ENCODE measurements around the gene CFAP100. TPM values are rescaled to one million over a fixed set of nuclear protein-coding genes. Genes with fewer than 3 reads are reported as not detected.

CFAP100 gene
- total RNA-seq, result not detected
- long read RNA-seq, donor 1, partial matches to known transcripts, result 0 of 2 reads
- long read RNA-seq, donor 1, other reads (novel, unspliced or antisense), result 2 of 2 reads
- long read RNA-seq, donor 2, partial matches to known transcripts, result 0 of 3 reads
- long read RNA-seq, donor 2, other reads (novel, unspliced or antisense), result 3 of 3 reads

DNA sequence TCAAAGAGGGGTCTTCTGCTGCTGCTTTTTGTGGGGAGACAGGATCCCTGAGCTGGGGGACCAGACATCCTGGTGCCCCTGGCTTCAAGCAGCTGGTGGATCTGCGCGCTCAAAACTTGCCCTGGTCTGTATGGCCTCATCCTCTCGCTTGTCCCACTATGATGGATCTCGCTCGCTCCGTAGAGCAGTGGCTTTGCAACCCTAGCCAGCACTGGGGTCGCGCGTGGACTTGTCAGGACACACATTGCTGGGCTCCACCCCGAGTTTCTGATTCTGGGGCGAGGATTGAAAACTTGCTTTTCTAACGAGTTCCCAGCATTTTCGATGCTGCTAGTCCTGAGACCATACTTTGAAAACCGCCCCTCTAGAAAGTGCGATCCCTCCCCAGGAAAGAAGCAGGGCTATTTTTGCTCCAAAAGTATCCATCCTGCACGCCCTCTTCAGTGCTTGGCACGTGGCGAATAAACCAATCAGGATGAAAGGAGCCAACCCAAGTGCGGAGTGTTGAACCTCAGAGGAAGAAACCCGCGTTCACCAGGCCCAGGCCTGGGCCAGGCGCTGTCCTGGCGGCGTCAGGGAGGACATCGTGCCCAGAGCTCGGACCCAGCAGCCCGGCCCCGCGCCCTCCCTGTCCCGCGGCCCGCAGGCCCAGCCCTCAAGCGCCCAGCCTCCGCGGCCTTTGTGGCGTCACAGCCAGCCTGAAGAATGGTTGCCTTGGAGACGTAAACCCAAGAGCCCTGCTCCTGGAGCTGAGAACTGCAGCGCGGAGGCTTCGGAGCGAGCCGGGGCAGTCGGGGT is at the start of gene CFAP100:
Gene CFAP100 (plus strand): TSS at position 731 of the 798 bp plus-strand sequence. CDS start 1,092 bp downstream, outside the sequence.
- intact Hi-C loops (cut with DNase I), result loop anchor here (1.0 to 5.0 kb wide), 3 partner anchors 40 to 262 kb away; no protein-coding TSS in a partner anchor
- no peak for DNase-seq (ENCODE audit: low spot score)

DNA sequence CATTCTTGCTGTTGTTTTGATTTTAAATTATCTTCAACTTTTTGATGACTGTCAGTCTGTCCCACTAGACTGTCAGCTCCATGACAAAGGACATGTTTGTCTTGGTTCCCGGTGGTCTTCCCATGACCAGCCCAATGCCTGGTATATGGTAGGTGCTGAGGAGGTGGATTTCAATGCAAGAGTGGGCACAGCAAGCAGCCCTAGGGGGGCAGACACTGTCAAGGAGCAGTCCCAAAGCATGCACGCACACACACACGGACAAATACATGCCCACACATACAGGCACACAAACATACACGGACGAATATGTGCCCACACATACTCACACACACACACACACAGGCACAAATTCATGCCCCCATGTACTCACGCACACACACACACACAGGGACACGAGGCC is 49.5 kb upstream of the CFAP100 start:
- intact Hi-C loops (cut with DNase I), result no loop called here

DNA sequence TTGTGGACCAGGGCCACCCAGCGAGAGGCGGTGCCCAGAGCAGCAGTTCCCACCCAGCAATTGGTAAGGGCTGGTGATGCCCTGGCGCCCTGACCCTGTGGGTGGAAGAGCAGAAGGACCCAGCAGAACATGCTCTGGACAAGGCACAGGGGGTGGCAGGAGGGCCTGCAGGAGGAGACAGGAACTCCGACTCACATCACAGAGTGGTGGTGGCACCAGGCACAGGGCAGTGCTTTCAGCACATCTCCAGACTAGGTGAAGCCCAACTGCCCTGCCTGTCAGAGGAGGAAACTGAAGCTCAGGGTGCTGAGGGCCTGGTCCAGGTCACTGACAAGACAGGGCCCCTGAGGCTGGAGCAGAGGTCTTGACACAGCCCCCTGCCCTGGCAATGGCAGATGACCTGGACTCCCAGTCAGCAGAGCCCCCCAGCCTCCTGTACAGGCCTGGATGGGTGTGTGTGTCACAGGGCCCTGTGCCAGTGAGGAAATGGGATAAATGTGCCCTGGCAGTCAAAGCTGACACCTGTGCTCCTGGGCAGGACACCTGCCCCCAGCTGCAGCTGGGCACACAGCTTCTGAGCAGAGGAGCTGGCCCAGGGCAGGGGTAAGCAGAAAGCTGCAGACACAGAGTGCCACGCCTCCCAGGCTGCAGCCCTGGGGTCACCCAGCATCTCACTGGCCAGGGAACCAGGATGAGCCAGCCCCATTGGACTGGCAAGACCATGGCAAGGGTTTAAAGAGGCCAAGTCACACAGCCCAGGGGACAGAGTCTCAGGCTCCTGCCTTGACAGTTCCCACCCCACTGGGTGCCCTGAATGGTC is 48.9 kb upstream of the CFAP100 start:
- DNase-seq (ENCODE audit: low spot score), result peak; percentile 73
- intact Hi-C loops (cut with DNase I), result no loop called here

More for the DNA sequence above, 49.5 kb upstream of the CFAP100 start:
- no peak for DNase-seq (ENCODE audit: low spot score)

DNA sequence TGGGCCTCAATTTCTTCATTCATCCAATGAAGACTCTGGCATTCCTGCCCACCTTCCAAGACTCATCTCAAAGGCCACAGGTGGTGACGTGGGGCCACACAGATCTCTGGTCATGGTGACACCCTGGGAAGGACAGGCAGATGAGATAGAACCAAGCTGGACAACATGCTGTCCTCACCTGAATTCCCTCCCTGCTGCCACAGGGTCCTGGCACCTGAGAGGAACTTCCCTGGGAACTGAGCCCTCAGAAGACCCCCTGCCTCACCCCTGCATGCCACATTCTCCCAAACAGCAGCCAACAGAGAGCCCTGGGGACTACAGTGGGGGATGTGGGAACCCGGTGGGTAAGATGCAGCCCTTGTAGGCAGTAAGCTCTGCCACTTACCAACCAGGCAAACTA is 48.2 kb upstream of the CFAP100 start:
- peak; percentile 52 for DNase-seq (ENCODE audit: low spot score)
- intact Hi-C loops (cut with DNase I), result no loop called here

DNA sequence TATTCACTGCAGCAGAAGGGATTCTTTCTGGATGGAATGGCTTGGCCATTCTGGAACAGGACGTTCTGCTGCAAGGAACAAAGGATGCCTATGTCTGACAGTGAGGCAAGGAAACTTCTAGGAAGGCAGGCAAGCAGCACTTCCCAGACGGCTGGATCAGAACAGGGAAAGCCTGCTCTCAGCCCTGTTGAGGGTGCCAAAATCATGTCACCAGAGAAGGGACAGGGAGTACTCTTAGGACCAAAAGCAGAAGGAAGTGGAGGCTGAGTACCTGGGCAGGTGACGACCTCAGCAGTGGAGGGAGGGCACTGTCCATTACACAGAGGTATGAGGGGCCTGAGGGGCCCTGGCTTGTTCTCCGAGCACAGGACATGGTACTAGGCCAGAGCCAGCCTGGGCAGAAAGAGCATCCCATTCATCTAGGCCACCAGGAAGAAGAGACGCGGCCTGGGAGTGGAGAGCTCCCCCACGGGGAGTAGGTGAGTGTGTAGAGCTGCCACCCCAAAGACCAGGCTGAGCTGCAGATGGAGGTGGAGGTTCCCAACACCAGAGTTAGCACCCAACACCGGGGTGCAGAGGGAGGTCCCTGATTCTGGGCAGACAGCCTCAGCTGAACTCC is 47.1 kb upstream of the CFAP100 start:
- DNase-seq (ENCODE audit: low spot score), result peak; percentile 43

DNA sequence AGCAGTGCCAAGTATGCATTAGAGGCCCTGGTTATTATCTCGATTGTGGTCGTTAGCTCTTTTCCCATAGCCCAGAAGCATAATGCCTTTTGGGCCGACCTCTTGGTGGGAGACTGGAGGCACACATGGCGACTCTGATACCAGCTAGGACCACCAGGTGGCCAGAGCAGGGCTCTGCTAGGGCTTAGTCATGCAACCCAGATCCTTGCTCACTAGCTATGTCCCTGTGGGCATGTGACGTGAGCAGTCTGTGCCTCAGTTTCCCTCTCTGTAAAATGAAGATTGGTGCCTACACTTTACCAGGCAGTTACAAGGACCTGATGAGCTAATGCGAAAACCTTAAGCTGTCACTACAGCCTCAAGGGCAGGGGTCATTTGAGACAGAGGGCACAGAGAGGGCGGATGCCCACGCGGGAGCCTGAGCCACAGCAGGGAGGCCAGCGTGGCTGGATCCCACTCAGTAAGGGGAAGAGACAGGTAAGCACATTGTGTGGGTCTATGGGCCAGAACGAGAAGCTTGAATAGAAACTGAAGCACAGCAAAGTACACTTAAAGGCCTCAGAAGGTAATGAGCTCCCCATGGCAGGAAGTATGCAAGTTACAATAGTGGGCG is 46.3 kb upstream of the CFAP100 start:
- DNase-seq (ENCODE audit: low spot score), result peak; percentile 56

More for the DNA sequence above, 47.1 kb upstream of the CFAP100 start:
- intact Hi-C loops (cut with DNase I), result no loop called here

DNA sequence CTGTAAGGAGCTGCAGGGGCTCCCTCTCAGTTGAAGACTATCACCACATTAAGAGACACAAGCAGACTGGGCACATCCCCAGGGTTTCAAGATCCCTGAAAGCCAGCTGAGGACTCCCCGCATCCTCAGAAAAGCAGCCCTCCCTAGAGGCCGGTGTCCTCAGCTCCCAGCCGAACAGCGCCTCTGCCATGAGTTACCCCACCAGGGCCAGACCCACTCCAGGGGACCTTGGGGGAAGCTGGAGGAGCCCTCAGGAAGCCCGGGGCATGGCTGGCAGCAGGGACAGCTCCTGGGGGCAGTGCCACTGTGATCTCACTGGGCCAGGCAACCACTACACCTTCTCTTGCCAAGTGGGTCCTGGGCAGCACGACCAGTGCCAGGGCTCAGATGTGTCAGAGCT is 45.6 kb upstream of the CFAP100 start:
- DNase-seq (ENCODE audit: low spot score), result peak; percentile 60
- intact Hi-C loops (cut with DNase I), result no loop called here

More for the DNA sequence above, 46.3 kb upstream of the CFAP100 start:
- intact Hi-C loops (cut with DNase I), result no loop called here

DNA sequence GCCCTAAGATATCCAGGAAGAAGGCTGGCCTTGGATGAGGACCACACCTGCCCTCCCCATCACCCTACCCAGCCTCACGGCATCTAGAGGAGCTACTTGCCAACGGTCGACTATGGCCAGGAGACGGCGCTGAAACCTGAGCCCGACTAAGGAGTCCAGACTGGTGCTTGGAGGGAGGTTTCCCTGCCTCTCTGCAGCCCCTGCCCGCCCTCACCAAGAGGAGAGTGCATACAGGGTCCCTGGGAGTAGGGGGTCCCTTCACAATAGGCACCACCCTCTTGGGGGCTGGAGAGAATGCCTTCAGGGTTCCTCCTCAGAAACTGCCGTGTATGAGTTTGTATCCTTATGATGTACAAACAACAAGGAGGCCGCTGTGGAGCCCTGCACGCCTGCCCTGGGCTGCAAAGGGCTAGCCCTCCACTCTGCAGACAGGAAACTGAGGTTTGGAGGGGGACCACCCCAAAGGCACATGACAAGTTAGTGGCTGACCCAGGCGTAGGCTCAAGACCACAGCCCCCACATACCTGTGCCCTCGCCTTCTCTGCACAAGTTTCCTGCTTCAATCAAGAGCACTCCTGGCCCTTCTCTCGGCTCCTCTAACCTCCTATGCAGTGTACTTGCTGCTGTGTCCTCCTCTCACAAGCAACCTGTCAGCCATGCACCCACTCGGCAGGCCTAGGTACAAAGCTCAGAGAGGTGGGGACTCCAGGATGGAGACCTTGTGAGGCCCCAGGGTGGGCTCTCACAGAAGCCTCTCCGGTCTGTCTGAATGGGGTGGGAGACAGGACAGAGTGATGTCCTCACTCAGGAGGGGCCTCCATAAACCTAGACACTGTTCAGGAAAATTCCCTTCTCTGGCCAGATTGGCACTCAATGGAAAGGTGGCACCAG is 44.9 kb upstream of the CFAP100 start:
- peak; percentile 66 for DNase-seq (ENCODE audit: low spot score)
- intact Hi-C loops (cut with DNase I), result loop anchor here (10.0 kb wide), 1 partner anchor 85 kb away; no protein-coding TSS in a partner anchor

DNA sequence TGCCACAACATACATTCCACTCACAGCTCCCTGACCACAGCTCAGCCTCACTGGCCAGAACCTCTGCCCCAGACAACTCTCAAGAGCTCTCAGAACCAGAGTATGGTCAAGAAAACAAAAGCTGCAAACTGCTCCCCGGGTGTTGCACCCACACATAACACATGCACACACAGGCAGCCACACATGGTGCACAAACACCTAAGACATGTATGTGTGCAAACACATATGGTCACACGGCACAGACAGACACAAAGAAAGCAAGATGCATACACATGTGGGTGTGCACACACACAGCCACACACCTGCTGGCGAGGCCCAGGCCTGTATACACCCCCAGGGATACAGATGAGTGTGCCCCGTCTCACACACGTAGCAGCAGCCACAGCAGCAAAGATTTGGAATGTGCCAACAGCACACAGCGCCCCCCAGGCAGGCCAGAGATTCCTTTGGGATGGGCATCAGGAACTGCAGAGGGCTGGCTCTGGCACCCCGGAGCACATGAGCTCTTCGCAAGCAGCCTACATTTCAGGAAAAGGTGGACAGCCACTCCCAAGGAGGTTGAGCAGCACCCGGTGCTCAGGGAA is 44.1 kb upstream of the CFAP100 start:
- intact Hi-C loops (cut with DNase I), result loop anchor here (10.0 kb wide), 1 partner anchor 86 kb away; no protein-coding TSS in a partner anchor
- peak; percentile 61 for DNase-seq (ENCODE audit: low spot score)

DNA sequence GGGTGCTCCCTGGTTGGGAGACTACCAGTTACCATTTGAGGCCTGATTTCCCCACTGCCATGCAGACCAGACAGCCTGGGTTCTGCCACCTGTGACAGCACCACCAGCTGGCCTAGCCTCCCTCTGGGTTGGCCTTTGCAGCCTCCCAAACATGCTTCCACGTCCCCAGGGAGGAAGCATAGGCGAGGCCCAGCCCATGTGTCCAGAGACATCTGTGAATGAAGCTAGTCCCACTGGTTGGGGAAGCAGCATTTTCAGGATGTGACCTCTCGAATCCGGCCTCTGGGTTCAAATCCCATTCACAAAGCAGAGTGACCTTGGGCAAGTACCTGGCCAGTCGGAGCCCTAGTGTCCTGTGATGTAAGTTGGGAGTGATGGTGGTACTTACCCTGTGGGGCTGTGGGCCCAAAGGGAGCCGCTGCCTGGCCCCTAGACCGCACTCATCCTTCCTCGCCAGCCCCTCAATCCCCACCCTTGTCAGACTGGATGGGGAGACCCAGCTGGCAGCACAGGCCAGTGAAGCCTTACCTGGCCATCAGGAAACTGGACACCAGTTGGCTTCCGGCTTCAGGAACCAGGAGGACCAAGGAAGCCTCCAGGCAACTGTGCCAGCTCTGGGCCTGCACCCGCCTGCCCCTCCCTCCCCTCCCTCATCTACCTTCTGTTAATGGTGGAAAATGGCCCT is 43.5 kb upstream of the CFAP100 start:
- intact Hi-C loops (cut with DNase I), result loop anchor here (10.0 kb wide), 1 partner anchor 86 kb away; no protein-coding TSS in a partner anchor
- DNase-seq (ENCODE audit: low spot score), result peak; percentile 75

DNA sequence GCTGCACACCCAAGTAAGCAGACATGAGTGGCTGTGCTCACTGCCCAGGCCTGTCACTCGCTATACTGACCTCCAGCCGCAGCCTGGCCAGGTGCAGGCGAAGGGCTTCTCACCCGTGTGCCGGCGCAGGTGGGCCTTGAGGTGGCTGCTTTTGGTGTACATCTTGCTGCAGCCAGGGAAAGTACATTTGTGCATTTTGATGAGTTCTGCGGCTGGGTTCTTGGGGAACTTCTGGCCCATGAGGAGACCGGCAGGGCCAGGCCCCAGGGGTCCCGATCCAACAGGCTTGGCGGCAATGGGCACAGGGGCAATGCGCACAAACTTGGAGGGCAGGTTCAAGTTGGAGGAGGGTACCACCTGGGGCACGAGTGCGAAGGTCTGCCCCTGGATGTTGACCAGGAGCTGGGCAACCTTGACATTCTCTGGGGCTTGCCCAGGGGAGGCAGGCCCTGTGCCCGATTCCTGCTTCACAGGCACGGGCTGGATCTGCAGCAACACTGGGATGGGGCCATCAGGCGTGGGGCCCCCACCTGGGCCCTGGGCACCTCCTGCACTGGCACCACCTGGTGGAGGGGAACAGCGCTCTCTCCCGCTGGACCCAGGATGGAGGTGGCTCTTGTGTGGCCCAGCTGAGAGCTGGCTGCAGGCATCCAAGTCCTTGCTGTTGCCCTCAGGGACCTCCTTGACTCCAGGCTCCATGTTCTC is 42.8 kb upstream of the CFAP100 start:
- peak; percentile 76 for DNase-seq (ENCODE audit: low spot score)
- intact Hi-C loops (cut with DNase I), result loop anchor here (10.0 kb wide), 1 partner anchor 87 kb away; no protein-coding TSS in a partner anchor

DNA sequence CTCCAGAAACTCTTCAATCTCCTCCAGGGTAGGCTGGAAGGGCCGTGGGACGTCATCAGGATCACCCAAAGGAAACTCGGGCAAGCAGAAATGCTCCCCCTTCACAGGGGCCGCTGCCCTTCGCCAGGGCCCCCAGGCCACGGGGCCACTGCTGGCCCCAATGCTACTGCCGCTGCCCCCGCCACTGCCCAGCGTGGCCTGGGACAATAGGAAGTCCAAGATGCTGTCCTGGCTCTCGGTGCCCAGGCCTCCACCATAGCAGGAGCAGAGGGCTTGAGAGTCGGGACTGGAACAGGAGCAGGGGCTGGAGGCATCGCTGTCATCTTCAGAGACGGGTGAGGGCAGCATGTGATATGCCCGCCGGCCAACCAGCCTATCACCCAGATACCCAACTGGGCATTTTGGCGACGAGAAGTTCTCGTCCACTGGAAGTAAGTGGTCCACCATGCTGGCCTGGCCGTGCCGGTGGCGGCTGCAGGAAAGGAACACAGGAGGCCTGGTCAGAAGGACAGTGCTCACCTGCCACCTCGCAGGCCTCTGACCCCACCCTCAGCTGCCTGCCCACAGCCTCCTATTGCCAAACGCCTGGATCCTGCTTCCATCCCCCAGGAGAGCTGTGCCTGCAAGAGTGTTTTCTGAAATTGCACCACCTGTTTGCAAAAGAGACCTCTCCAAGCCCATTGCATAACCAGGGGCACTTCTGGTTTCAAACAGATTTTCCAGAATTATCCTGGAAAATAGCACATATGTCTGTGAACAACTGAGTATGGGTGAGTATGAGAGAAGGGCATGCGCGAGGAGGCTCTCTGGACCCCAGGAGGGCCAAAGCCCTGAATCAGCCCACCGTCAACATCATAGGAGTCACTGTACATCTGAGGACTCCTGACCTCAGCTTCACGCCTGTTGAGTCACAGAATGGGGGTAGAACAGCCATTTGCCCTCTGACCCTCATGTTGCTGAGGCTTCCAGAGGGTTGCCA is 41.9 kb upstream of the CFAP100 start:
- intact Hi-C loops (cut with DNase I), result loop anchor here (10.0 kb wide), 1 partner anchor 88 kb away; no protein-coding TSS in a partner anchor
- peak; percentile 77 for DNase-seq (ENCODE audit: low spot score)

DNA sequence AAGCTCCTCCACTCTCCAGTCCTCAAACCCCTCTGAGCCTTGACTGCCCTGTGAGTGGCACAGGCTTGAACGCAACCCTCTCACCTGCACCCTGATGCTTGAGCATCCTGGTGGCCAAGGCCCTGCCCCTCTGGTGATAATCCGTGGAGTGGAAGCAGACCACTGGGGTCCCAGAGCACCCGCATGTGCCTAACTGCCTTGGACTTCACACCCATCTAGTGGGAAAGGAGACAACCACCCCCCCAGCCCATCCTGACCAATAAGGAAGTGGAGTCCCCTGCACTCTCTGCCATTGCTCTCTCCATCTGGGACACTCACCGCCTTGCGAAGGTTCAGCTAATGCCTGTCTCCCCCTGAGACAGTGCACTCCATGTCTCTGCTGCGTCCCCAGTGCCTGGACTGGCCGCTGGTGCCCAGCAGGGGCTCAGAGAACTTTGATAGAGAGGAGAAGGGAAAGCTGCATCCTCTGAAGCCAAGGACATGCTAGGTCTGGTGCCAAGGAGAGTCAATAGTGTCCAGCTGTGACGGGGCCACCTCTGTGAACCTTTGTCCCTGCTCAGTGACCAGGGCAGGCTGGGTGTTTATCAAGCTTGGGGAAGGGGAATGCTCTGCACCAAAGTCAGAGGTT is 40.9 kb upstream of the CFAP100 start:
- peak; percentile 66 for DNase-seq (ENCODE audit: low spot score)
- intact Hi-C loops (cut with DNase I), result loop anchor here (1.0 to 10.0 kb wide), 2 partner anchors 40 to 89 kb away; partner anchors contain the start of gene CFAP100 (in 1 of the 2)

DNA sequence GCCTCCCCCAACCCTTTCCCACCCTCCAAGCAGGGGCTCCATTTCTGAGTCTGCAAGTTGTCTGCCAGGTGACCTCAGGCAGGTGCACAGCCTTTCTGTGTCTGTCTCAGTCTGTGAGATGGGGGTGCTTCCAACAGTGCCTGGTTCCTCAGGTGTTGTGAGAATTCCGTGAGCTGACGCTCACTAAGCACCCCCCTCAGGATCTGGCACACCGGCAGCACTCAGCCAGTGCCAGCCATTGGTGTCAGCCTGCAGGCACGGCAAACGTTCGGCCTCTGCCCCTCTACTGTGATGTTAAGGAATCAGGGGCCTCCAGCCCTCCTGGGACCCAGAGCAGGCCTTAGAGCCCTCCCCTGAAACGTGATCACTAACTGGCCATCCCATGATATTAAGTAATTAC is 39.9 kb upstream of the CFAP100 start:
- intact Hi-C loops (cut with DNase I), result loop anchor here (1.0 to 10.0 kb wide), 2 partner anchors 40 to 90 kb away; partner anchors contain the start of gene CFAP100 (in 1 of the 2)
- DNase-seq (ENCODE audit: low spot score), result peak; percentile 70
